GM12875 (cell line): ENCODE results near the gene ZNF740.

ENCODE experiments used
- H3K4me3 ChIP-seq: one replicate; pipeline ENCODE4 v1.5.1; 2011; ENCODE audit warnings: low read depth, low read length, control low read depth
- CTCF ChIP-seq: IDR thresholded peaks from 2 replicates; pipeline ENCODE4 v1.5.1; 2011; ENCODE audit warnings: low read depth, mild to moderate bottlenecking, control low read depth, inconsistent platforms, low read length, moderate library complexity, borderline replicate concordance; ENCODE audit not compliant: insufficient read depth

Gene ZNF740

GRCh38 chr12:53191096-53191884, 10.8 kb downstream of the ZNF740 start:
- no peak overlapping the region for H3K4me3 ChIP-seq
- TF ChIP-seq CTCF: no peak

- H3K4me3 ChIP-seq: no peak overlapping the region
- no peak for TF ChIP-seq CTCF
Measured at GRCh38 chr12:53191885-53192530, 11.5 kb downstream of the ZNF740 start.

GRCh38 chr12:53192531-53193021, 12.1 kb downstream of the ZNF740 start:
- no peak for TF ChIP-seq CTCF
- H3K4me3 ChIP-seq: no peak overlapping the region

- no peak overlapping the region for H3K4me3 ChIP-seq
- no peak for TF ChIP-seq CTCF
Measured at GRCh38 chr12:53193040-53193439, 12.5 kb downstream of the ZNF740 start.

- no peak overlapping the region for H3K4me3 ChIP-seq
- no peak for TF ChIP-seq CTCF
Measured at GRCh38 chr12:53193985-53194716, 13.6 kb downstream of the ZNF740 start.

- no peak for TF ChIP-seq CTCF
- H3K4me3 ChIP-seq: no peak overlapping the region
Measured at GRCh38 chr12:53194973-53195372, 14.5 kb downstream of the ZNF740 start.
